Measurements from ENCODE around the gene ZC3H6. TPM values are rescaled to one million over a fixed set of nuclear protein-coding genes. Genes with fewer than 3 reads are reported as not detected.
"Not testable (repeated sequence)": the region's sequence is repeated elsewhere in the genome, so short reads cannot be mapped to it uniquely, and the experiment has no call there.

Gene ZC3H6
- total RNA-seq, 1 donor from 2014 or later: 2.0 TPM

GRCh38 chr2:112276954-112277353 lies 1.6 kb downstream of the ZC3H6 start:
- no peak for DNase-seq

DNA sequence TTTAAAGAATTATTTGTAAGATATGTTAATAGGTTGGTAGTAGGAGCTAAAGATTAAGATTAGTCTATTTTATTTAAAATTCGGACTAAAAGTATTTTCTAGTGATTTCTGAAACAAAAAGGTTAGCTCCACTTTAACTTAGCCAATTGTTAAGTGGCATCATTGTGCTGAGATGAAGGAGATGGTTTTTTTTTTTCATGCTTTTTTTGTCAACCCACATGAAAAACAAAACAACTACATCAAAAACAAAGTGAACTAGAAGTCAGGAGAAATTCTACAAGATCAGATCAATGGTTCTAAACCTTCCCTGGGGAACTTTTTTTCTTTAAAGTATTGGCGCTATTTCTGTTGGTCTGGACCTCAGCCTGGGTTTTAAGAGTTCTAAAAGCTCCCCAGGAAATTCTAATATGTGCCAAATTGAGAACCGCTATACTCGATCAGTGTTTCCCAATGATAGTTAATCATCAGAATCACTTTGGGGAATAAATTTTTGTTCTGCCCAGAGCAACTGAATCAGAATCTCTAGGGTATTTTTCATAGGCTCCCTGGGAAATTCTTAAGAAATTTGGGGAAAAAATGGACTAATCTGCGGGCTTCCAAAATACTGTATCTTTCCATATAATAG lies 2.3 kb downstream of the ZC3H6 start:
- no peak for DNase-seq

DNA sequence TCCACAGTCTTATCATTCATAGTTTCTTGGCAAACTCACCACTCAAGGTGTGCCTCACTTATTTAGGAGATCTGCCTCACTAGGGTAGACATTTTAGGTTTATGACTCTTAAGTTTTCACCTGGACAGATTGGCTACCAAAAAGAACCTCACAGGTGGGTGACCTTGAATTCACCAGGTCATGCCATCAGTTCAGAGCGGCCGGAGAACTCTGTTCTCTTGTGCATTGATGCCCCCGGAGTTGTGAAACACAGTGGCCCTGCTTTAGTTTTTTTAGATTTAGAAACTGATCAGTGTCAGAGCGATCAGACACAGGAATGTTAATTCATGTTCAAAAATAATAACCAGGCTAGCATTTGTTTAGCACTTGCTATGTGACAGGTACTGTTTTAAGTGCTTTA lies 6.7 kb downstream of the ZC3H6 start:
- not testable (repeated sequence) for DNase-seq

DNA sequence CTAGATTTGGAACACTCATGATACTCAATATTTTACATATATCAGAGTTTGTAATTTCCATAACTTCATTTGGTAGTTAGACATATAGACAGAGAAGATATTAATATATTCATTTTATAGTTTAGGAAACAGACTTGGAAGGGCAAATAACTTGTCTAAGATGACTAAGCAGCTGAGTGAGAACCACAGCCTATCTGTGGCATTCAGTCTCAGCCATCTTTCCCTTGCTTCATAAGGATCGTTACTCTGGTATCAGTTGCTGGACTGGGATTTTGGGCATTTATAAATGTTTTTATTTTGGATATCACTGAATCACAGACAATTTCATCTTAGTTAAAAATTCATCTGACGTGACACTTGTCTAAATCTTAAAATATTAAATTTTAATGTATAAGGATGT lies 8.1 kb downstream of the ZC3H6 start:
- not testable (repeated sequence) for DNase-seq

- DNase-seq: no peak
Observed at GRCh38 chr2:112290088-112290487, 14.7 kb downstream of the ZC3H6 start.

GRCh38 chr2:112290648-112291047 lies 15.3 kb downstream of the ZC3H6 start:
- no peak for DNase-seq

GRCh38 chr2:112293636-112294401 lies 18.4 kb downstream of the ZC3H6 start:
- DNase-seq: no peak

- no peak for DNase-seq
Observed at GRCh38 chr2:112295407-112296078, 20.1 kb downstream of the ZC3H6 start.

GRCh38 chr2:112296407-112296806 lies 21.0 kb downstream of the ZC3H6 start:
- no peak for DNase-seq

- peak; percentile 19 for DNase-seq
Observed at GRCh38 chr2:112301171-112301584, 25.8 kb downstream of the ZC3H6 start.

GRCh38 chr2:112301973-112302372 lies 26.6 kb downstream of the ZC3H6 start:
- DNase-seq: no peak

GRCh38 chr2:112304298-112304941 lies 29.0 kb downstream of the ZC3H6 start:
- DNase-seq: no peak

DNA sequence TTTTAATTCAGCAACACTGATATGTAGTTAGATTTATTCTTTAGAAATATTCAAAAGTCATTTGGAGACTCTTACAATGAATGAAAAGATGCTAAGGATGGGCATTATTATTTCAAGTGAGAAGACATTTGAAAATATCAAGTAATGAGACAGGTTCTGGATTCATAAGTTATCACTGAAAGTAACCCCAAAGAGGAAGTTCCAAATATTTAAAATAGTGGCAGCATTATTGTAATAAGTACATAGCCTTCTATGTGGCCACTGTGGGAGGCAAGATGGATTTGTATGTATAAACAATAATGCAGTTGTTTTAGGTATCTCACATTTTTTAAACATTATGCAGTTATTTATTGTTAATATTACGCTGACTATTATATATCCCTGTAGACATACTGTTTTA lies 29.7 kb downstream of the ZC3H6 start:
- DNase-seq: no peak

DNA sequence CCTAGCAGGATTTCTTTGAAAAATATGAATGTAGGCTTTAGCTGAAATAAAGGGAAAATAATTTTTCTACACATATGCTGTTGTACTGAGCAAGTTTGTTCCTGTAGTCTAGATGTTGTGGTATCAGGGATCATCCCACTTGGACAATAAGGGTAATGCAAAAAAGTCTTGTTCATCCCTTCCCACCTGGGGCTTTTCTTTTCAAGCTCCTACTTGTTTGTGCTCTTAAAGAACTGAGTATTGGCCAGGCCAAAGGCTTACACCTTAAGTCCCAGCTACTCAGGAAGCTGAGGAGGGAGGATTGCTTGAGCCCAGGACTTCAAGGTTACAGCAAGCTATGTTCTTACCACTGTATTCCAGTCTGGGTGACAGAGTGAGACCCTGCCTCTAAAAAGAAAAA lies 35.5 kb downstream of the ZC3H6 start:
- no peak for DNase-seq

GRCh38 chr2:112311932-112312331 lies 36.5 kb downstream of the ZC3H6 start:
- no peak for DNase-seq

GRCh38 chr2:112312821-112313220 lies 37.4 kb downstream of the ZC3H6 start:
- DNase-seq: no peak

GRCh38 chr2:112314856-112315255 lies 39.5 kb downstream of the ZC3H6 start:
- DNase-seq: no peak

DNA sequence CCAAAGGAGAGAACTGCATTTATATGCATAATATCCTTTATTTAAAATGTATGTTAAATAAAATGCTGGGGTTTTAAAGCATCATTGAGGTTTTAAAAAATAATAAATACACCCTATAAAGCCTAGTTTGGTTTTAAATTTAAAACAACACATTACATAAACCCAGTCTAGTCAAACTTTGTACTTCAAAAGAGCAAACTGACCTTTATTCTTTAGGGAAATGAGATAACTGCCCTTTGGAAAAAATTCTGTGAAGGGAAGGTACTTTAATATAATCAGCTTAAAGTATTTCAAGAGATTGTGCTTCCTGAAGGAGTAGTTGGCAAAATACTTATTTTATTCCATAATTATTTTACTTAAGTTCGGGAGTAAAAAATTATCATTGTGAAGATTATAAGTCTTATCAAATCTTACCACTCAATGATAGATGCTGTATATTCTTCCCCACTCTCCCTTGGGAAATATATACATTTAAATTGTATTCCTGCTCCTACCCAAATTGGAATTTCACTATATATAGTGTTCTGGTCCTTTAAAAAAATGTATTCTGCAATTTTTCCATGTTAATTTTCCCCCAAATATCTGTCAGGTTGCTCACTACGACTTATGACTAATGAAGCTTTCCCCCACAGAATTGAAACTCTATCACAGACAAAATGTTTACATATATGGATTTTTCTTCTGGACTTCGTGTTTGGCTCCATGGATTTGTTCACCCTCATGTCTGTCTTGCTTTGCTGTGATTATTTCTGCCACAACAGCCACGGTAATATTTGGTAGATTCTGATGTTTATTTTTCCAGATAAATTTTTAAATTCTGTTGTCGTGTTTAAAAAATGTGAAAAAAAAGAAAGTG lies 42.1 kb downstream of the ZC3H6 start:
- no peak for DNase-seq

GRCh38 chr2:112318515-112318914 lies 43.1 kb downstream of the ZC3H6 start:
- DNase-seq: no peak

- DNase-seq: no peak
Observed at GRCh38 chr2:112321375-112322320, 46.3 kb downstream of the ZC3H6 start.

GRCh38 chr2:112322919-112323318 lies 47.5 kb downstream of the ZC3H6 start:
- DNase-seq: no peak

Measured in dermis blood vessel endothelial cell (primary cell).